C4-2B (cell line): Measurements from ENCODE around the gene PRR14.

Source experiments
- ZFX ChIP-seq: fragments of 450-650 bp; IDR thresholded peaks from 2 replicates; pipeline ENCODE4 v1.6.1; 2017
- TF ChIP-seq, protein P1 (sequence below): fragments of 450-650 bp; conservative IDR thresholded peaks from 2 replicates; pipeline ENCODE4 v1.5.1; 2017; ENCODE audit warnings: mild to moderate bottlenecking

DNA sequence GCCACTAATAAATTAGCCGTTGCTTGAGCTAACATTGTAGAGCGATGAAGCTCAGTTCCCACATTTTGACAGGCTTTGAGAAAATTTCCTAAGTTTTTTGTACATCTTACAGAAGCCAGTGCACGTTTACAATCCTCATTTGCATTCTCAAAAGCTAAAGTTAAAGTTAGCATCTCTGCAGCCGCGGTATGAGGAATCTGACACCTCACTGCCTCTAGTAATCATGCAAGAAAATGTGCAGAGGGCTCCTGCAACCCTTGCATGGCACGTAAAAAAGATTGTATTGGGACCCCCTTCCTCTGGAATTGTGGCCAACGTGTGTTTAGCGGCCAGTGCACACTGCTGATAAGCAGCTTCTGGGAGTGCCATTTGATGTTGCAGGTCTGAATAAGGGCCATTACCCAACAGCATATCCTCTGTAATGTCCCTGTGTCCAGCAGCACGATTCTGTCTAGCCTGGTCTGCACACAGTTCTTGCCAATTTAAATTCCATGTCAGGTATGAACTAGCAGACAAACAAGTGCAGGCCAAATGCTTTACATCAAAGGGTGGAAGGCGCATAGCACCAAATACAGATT is 28.2 kb upstream of the PRR14 start:
- TF ChIP-seq, protein P1, sequence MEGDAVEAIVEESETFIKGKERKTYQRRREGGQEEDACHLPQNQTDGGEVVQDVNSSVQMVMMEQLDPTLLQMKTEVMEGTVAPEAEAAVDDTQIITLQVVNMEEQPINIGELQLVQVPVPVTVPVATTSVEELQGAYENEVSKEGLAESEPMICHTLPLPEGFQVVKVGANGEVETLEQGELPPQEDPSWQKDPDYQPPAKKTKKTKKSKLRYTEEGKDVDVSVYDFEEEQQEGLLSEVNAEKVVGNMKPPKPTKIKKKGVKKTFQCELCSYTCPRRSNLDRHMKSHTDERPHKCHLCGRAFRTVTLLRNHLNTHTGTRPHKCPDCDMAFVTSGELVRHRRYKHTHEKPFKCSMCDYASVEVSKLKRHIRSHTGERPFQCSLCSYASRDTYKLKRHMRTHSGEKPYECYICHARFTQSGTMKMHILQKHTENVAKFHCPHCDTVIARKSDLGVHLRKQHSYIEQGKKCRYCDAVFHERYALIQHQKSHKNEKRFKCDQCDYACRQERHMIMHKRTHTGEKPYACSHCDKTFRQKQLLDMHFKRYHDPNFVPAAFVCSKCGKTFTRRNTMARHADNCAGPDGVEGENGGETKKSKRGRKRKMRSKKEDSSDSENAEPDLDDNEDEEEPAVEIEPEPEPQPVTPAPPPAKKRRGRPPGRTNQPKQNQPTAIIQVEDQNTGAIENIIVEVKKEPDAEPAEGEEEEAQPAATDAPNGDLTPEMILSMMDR: no peak
- no peak for TF ChIP-seq ZFX
